ENCODE measurements around the gene FGR.

- TF ChIP-seq EZH2 (IDR thresholded peaks at IDR 0.05; ENCODE audit: insufficient read depth, poor library complexity, severe bottlenecking) (no peak), EZH2phosphoT487 (IDR thresholded peaks at IDR 0.05; ENCODE audit: insufficient read depth, low read depth) (no peak)
These were observed at the start of gene FGR for GRCh38 chr1:27634985-27635367.

Measured in GM23248 (cell line).